Retinal pigment epithelial cell (primary cell): ENCODE results near the gene INPP5F.
"Not testable (repeated sequence)": the region's sequence is repeated elsewhere in the genome, so short reads cannot be mapped to it uniquely, and the experiment has no call there.

Source experiments
- DNase-seq: peaks from one replicate; pipeline ENCODE4 v3.0.0-alpha.2; 2010; ENCODE audit warnings: low read depth
- H3K4me3 ChIP-seq: 2 replicates; pipeline ENCODE4 v1.5.1; 2011; ENCODE audit warnings: mild to moderate bottlenecking, low read length, control low read depth, moderate library complexity
- CTCF ChIP-seq: conservative IDR thresholded peaks from 2 replicates; pipeline ENCODE4 v1.5.1; 2011; ENCODE audit warnings: low read depth, low read length, control low read depth, inconsistent platforms

Gene INPP5F

GRCh38 chr10:119706521-119707278 lies 19.1 kb upstream of the INPP5F start:
- no peak for TF ChIP-seq CTCF

GRCh38 chr10:119707331-119707730 lies 18.5 kb upstream of the INPP5F start:
- DNase-seq, H3K4me3 ChIP-seq: not testable (repeated sequence)

More at GRCh38 chr10:119706521-119707278, 19.1 kb upstream of the INPP5F start:
- no peak overlapping the region for H3K4me3 ChIP-seq
- DNase-seq, result no peak

GRCh38 chr10:119710935-119711334 lies 14.9 kb upstream of the INPP5F start:
- H3K4me3 ChIP-seq, DNase-seq: not testable (repeated sequence)

GRCh38 chr10:119713744-119714483 lies 11.9 kb upstream of the INPP5F start:
- TF ChIP-seq CTCF, result no peak
- no peak overlapping the region for H3K4me3 ChIP-seq
- no peak for DNase-seq

GRCh38 chr10:119714484-119714816 lies 11.4 kb upstream of the INPP5F start:
- no peak for DNase-seq

GRCh38 chr10:119715628-119716505 lies 10.0 kb upstream of the INPP5F start:
- TF ChIP-seq CTCF, result no peak
- DNase-seq, result no peak
- H3K4me3 ChIP-seq, result no peak overlapping the region

More at GRCh38 chr10:119714484-119714816, 11.4 kb upstream of the INPP5F start:
- TF ChIP-seq CTCF, result no peak
- no peak overlapping the region for H3K4me3 ChIP-seq

- TF ChIP-seq CTCF, result no peak
- DNase-seq, result no peak
- H3K4me3 ChIP-seq, result no peak overlapping the region
These were observed 2.7 kb upstream of the INPP5F start for GRCh38 chr10:119723161-119723560.

GRCh38 chr10:119723624-119724023 lies 2.2 kb upstream of the INPP5F start:
- H3K4me3 ChIP-seq, result no peak overlapping the region
- no peak for DNase-seq
- no peak for TF ChIP-seq CTCF
